ENCODE measurements around the gene SORL1. TPM values are rescaled to one million over a fixed set of nuclear protein-coding genes. Genes with fewer than 3 reads are reported as not detected.

SORL1 gene
- total and polyA plus RNA-seq, 2 of the 13 experiments (the other 11 are each of a cell fraction or from before 2014, with no cell fraction given), result 21.3 to 148 TPM

DNA sequence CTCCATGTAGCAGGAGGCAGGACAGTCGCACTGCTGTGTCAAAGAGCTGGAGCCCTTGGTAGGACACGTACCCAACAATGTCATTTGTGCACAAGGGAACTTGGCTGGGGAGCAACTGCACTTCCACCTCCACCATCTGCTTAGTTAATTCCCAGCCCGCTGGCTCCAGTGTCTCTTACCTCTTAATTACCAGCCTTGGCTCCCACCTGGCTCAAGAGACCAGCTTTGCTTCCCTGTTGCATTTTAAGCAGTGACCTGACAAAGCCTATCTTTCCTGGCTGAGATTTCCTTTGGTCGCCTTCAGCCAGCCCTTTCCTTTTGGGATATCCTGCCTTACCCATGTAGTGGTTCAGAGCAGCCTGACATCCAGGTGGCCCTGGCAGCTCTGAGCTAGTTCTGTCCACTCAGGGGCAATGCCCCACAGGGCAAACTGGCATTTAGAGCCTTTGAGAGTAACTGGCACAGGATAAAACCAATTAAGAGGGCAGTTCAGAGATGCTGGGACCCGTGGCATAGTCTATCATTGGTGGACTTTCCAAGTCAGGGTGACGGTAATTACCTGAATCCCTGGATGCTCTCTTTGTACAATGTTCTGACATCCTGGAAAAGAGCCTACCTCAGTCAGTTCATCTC is 213.2 kb downstream of the SORL1 start:
- no peak for ATAC-seq
- POLR2A ChIA-PET, result no interaction called here
- H3K4me2 ChIP-seq (ENCODE audit: low read depth, low read length), result no peak overlapping the region
- H3K4me1 ChIP-seq (ENCODE audit: insufficient read depth, low read length), result peaks cover 9% of the 10 kb centered on the region; the same call in 1 of the 2 replicates
- in situ Hi-C loops (cut with HindIII; ENCODE audit: extremely low pct_ligation_motif_present, low pct_unique_long_range_greater_than_20kb) (no loop called here), intact Hi-C loops (cut with micrococcal nuclease; ENCODE audit: unreplicated experiment) (no loop called here)
- no TSS peak for BruUV-seq (replicated peaks)
- H3K36me3 ChIP-seq (replicated peaks in 1 of 2; ENCODE audit: control insufficient read depth in 1 of 2, insufficient read depth in 2 of 2, low read length in 2 of 2), result no peaks in the 10 kb centered on the region
- no peaks in the 10 kb centered on the region for H3K9me3 ChIP-seq (ENCODE audit: low read length)
- no peak for TF ChIP-seq ZNF235 (CRISPR knock-in tag; IDR thresholded peaks at IDR 0.05; ENCODE audit: borderline replicate concordance)
- TF ChIP-seq ZNF792 (CRISPR knock-in tag; IDR thresholded peaks at IDR 0.05), result no peak
- TF ChIP-seq, protein P1, sequence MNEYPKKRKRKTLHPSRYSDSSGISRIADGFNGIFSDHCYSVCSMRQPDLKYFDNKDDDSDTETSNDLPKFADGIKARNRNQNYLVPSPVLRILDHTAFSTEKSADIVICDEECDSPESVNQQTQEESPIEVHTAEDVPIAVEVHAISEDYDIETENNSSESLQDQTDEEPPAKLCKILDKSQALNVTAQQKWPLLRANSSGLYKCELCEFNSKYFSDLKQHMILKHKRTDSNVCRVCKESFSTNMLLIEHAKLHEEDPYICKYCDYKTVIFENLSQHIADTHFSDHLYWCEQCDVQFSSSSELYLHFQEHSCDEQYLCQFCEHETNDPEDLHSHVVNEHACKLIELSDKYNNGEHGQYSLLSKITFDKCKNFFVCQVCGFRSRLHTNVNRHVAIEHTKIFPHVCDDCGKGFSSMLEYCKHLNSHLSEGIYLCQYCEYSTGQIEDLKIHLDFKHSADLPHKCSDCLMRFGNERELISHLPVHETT (CRISPR knock-in tag; conservative IDR thresholded peaks at IDR 0.05), result no peak
- no peak for TF ChIP-seq MEF2D (CRISPR knock-in tag; IDR thresholded peaks at IDR 0.05)
- no peak for TF ChIP-seq KDM5A (IDR thresholded peaks at IDR 0.05; ENCODE audit: borderline replicate concordance, low read length)
- TF ChIP-seq MTF1 (CRISPR knock-in tag; IDR thresholded peaks at IDR 0.05), result no peak
- no peak for TF ChIP-seq REL (CRISPR knock-in tag; conservative IDR thresholded peaks at IDR 0.05)
- TF ChIP-seq ZNF468 (CRISPR knock-in tag; IDR thresholded peaks at IDR 0.05), result no peak
- TF ChIP-seq ZNF781 (CRISPR knock-in tag; IDR thresholded peaks at IDR 0.05; ENCODE audit: borderline replicate concordance, not compliant biosample characterization), result no peak
- TF ChIP-seq, protein P2, sequence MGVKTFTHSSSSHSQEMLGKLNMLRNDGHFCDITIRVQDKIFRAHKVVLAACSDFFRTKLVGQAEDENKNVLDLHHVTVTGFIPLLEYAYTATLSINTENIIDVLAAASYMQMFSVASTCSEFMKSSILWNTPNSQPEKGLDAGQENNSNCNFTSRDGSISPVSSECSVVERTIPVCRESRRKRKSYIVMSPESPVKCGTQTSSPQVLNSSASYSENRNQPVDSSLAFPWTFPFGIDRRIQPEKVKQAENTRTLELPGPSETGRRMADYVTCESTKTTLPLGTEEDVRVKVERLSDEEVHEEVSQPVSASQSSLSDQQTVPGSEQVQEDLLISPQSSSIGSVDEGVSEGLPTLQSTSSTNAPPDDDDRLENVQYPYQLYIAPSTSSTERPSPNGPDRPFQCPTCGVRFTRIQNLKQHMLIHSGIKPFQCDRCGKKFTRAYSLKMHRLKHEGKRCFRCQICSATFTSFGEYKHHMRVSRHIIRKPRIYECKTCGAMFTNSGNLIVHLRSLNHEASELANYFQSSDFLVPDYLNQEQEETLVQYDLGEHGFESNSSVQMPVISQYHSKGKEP (CRISPR knock-in tag; IDR thresholded peaks at IDR 0.05), result no peak
- no peak for TF ChIP-seq POGZ (CRISPR knock-in tag; IDR thresholded peaks at IDR 0.05)
- no peak for TF ChIP-seq CHD2 (IDR thresholded peaks at IDR 0.05; ENCODE audit: low read depth, low read length)
- no peak for TF ChIP-seq KDM2A (CRISPR knock-in tag; IDR thresholded peaks at IDR 0.05; ENCODE audit: borderline replicate concordance, low read depth)
- TF ChIP-seq, protein P3, sequence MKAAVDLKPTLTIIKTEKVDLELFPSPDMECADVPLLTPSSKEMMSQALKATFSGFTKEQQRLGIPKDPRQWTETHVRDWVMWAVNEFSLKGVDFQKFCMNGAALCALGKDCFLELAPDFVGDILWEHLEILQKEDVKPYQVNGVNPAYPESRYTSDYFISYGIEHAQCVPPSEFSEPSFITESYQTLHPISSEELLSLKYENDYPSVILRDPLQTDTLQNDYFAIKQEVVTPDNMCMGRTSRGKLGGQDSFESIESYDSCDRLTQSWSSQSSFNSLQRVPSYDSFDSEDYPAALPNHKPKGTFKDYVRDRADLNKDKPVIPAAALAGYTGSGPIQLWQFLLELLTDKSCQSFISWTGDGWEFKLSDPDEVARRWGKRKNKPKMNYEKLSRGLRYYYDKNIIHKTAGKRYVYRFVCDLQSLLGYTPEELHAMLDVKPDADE (CRISPR knock-in tag; IDR thresholded peaks at IDR 0.05), result no peak
- no peak for FAIRE-seq
- DNase-seq (ENCODE audit: low spot score), result no peak
- 37% methylated on average over 6 of the region's 6 CpGs for WGBS (ENCODE audit: low lambda C conversion rate)
- no peak overlapping the region for H2AFZ ChIP-seq (ENCODE audit: low read length)
- CTCF ChIA-PET (ENCODE audit: low intra/inter-chr PET ratio, low total read pairs), result no interaction called here
- peaks cover 1 to 12% of the 10 kb centered on the region in 2 experiments; a peak in 2 of 5 replicates for H3K27me3 ChIP-seq (ENCODE audit: control insufficient read depth in 1 of 2, insufficient read depth in 2 of 2, low read length in 2 of 2)
- H3K79me2 ChIP-seq (ENCODE audit: insufficient read depth, low read length), result no peaks in the 10 kb centered on the region
- no peak overlapping the region for H3K9ac ChIP-seq (ENCODE audit: insufficient read depth, low read depth, low read length)
- no peaks in the 10 kb centered on the region for H4K20me1 ChIP-seq (ENCODE audit: insufficient read depth, low read length)
- H3K27ac ChIP-seq (ENCODE audit: extremely low read length, insufficient read depth, low read length), result no peak overlapping the region
- H3K4me3 ChIP-seq (replicated peaks in 1 of 3; ENCODE audit: insufficient read depth in 1 of 3, low read depth in 2 of 3, low read length in 3 of 3), result no peak overlapping the region

All from HepG2 (cell line).